SK-N-SH (cell line): ENCODE results near the gene LIN7C. TPM values are rescaled to one million over a fixed set of nuclear protein-coding genes. Genes with fewer than 3 reads are reported as not detected.
"Not testable (repeated sequence)": the region's sequence is repeated elsewhere in the genome, so short reads cannot be mapped to it uniquely, and the experiment has no call there.

Experiments
- CTCF ChIA-PET: fragments of 300-600, 350-600 bp; formaldehyde crosslinking; extraction: SDS; loops from one replicate; lab custom pipeline; 2021; lab: Yijun Ruan, JAX
- POLR2A ChIA-PET: fragments of 350-600 bp; sonication (Branson Sonifier 250); formaldehyde crosslinking; extraction: SDS; loops from one replicate; lab custom pipeline; 2020; ENCODE audit warnings: antibody characterized with exemption, inconsistent platforms; lab: Yijun Ruan, JAX
- DNase-seq: peaks from one replicate; pipeline ENCODE4 v3.0.0; 2012
- H2AFZ ChIP-seq: fragments of 200-600 bp; sonication (generic); 2 replicates; pipeline ENCODE4 v1.8.1; 2016; ENCODE audit warnings: antibody characterized with exemption, mild to moderate bottlenecking, low read depth
- H3F3A ChIP-seq: fragments of 200-600 bp; sonication (generic); replicated peaks from 2 replicates; pipeline ENCODE3; 2016; ENCODE audit warnings: antibody characterized with exemption, mild to moderate bottlenecking; ENCODE audit not compliant: insufficient read depth
- H3K27ac ChIP-seq, 2 experiments: fragments of 200-500 bp in 1 of 2; fragments of 200-600 bp in 1 of 2; sonication (Bioruptor generic) in 1 of 2; sonication (generic), shearing (Covaris generic) in 1 of 2; 2 replicates each; pipeline versions ENCODE4 v1.5.1 to v1.6.1; 2014 to 2016; ENCODE audit warnings: low read depth in 2 of 2, inconsistent platforms in 1 of 2, low read length in 1 of 2, mild to moderate bottlenecking in 1 of 2, mixed read lengths in 1 of 2
- H3K27me3 ChIP-seq: fragments of 200-600 bp; sonication (generic), shearing (Covaris generic); 2 replicates; pipeline ENCODE4 v1.6.1; 2016; ENCODE audit warnings: mixed run types; ENCODE audit not compliant: insufficient read depth
- H3K36me3 ChIP-seq, 2 experiments: fragments of 200-500 bp in 1 of 2; fragments of 200-600 bp in 1 of 2; sonication (Bioruptor generic) in 1 of 2; sonication (generic) in 1 of 2; replicated peaks in 1 of 2; 2 replicates each; pipeline versions ENCODE3 to v1.5.1; 2014 to 2016; ENCODE audit warnings: low read length in 1 of 2, mild to moderate bottlenecking in 1 of 2; ENCODE audit not compliant: insufficient read depth in 2 of 2, control insufficient read depth in 1 of 2
- H3K4me1 ChIP-seq, 2 experiments: fragments of 200-500 bp in 1 of 2; fragments of 200-600 bp in 1 of 2; sonication (Bioruptor generic) in 1 of 2; sonication (generic), shearing (Covaris generic) in 1 of 2; 2 replicates each; pipeline versions ENCODE4 v1.5.1 to v1.6.1; 2014 to 2016; ENCODE audit warnings: low read depth in 1 of 2, low read length in 1 of 2, mixed run types in 1 of 2; ENCODE audit not compliant: insufficient read depth in 2 of 2, control insufficient read depth in 1 of 2
- H3K4me2 ChIP-seq: fragments of 200-600 bp; sonication (generic), shearing (Covaris generic); 2 replicates; pipeline ENCODE4 v1.6.1; 2017; ENCODE audit warnings: mixed run types
- H3K4me3 ChIP-seq, 2 experiments: fragments of 200-500 bp in 1 of 2; fragments of 200-600 bp in 1 of 2; sonication (Bioruptor generic) in 1 of 2; sonication (generic), shearing (Covaris generic) in 1 of 2; 2 replicates each; pipeline versions ENCODE4 v1.5.1 to v1.8.1; 2014 to 2016; ENCODE audit warnings: low read depth in 2 of 2, inconsistent platforms in 1 of 2, low read length in 1 of 2, mild to moderate bottlenecking in 1 of 2, mixed read lengths in 1 of 2, moderate library complexity in 1 of 2
- H3K79me2 ChIP-seq: fragments of 200-600 bp; sonication (generic); 2 replicates; pipeline ENCODE4 v1.8.1; 2017; ENCODE audit warnings: mild to moderate bottlenecking; ENCODE audit not compliant: insufficient read depth
- H3K9ac ChIP-seq: fragments of 200-600 bp; sonication (generic); 2 replicates; pipeline ENCODE4 v1.6.1; 2017; ENCODE audit warnings: mixed run types
- H3K9me2 ChIP-seq: fragments of 200-600 bp; sonication (generic); 2 replicates; pipeline ENCODE4 v1.6.1; 2017; ENCODE audit warnings: mixed run types
- H3K9me3 ChIP-seq: fragments of 200-600 bp; sonication (generic); 2 replicates; pipeline ENCODE4 v1.6.1; 2017; ENCODE audit warnings: mixed run types, mild to moderate bottlenecking, moderate library complexity
- H4K20me1 ChIP-seq: fragments of 200-600 bp; sonication (generic); 2 replicates; pipeline ENCODE4 v1.6.1; 2017; ENCODE audit warnings: mild to moderate bottlenecking, mixed run types; ENCODE audit not compliant: insufficient read depth
- CTCF ChIP-seq: fragments of 200-600 bp; sonication (generic); IDR thresholded peaks from 2 replicates; pipeline ENCODE4 v1.6.1; 2017; ENCODE audit warnings: antibody characterized with exemption, mild to moderate bottlenecking, moderate library complexity
- EP300 ChIP-seq, 2 experiments: IDR thresholded peaks; 2 replicates each; pipeline versions ENCODE4 v1.4.0 to v1.6.1; 2012; ENCODE audit warnings: borderline replicate concordance in 1 of 2, low read depth in 1 of 2, low read length in 1 of 2
- EZH2phosphoT487 ChIP-seq: fragments of 200-600 bp; sonication (generic); IDR thresholded peaks from 2 replicates; pipeline ENCODE4 v1.6.1; 2017; ENCODE audit warnings: low read depth, mixed run types, mild to moderate bottlenecking, antibody characterized with exemption, moderate library complexity, borderline replicate concordance
- FOSL2 ChIP-seq: IDR thresholded peaks from 2 replicates; pipeline ENCODE4 v1.4.0; 2012; ENCODE audit warnings: low read depth, mild to moderate bottlenecking, moderate library complexity, borderline replicate concordance
- GATA2 ChIP-seq: sonication (generic); formaldehyde crosslinking; IDR thresholded peaks from 2 replicates; pipeline ENCODE4 v1.5.0; 2020; ENCODE audit warnings: mild to moderate bottlenecking, missing genetic modification reagents
- IRF3 ChIP-seq: fragments of 150-350 bp; IDR thresholded peaks from 2 replicates; pipeline ENCODE4 v1.6.1; 2016; ENCODE audit warnings: mild to moderate bottlenecking, low read depth, low read length
- MEF2A ChIP-seq: IDR thresholded peaks from 2 replicates; pipeline ENCODE4 v1.4.0; 2012; ENCODE audit warnings: low read depth, borderline replicate concordance
- NRF1 ChIP-seq: IDR thresholded peaks from 2 replicates; pipeline ENCODE4 v1.6.1; 2012; ENCODE audit warnings: low read depth, mild to moderate bottlenecking, low read length
- POLR2AphosphoS5 ChIP-seq: IDR thresholded peaks from 2 replicates; pipeline ENCODE4 v1.6.1; 2012; ENCODE audit warnings: low read depth, low read length
- RCOR1 ChIP-seq: fragments of 150-350 bp; IDR thresholded peaks from 2 replicates; pipeline ENCODE4 v1.6.1; 2017; ENCODE audit warnings: antibody characterized with exemption, low read length
- SIN3A ChIP-seq: IDR thresholded peaks from 2 replicates; pipeline ENCODE4 v1.6.1; 2012; ENCODE audit warnings: low read depth, mild to moderate bottlenecking, low read length, moderate library complexity, borderline replicate concordance
- SMC3 ChIP-seq: IDR thresholded peaks from 2 replicates; pipeline ENCODE4 v1.6.1; 2012; ENCODE audit warnings: low read depth, low read length, improper control_type of control experiment
- TCF12 ChIP-seq: IDR thresholded peaks from 2 replicates; pipeline ENCODE4 v1.4.0; 2012
- TEAD4 ChIP-seq: IDR thresholded peaks from 2 replicates; pipeline ENCODE4 v1.4.0; 2012; ENCODE audit warnings: mild to moderate bottlenecking, borderline replicate concordance; ENCODE audit not compliant: insufficient read depth
- USF1 ChIP-seq: IDR thresholded peaks from 2 replicates; pipeline ENCODE4 v1.4.0; 2012; ENCODE audit warnings: low read depth, borderline replicate concordance
- YY1 ChIP-seq: IDR thresholded peaks from 2 replicates; pipeline ENCODE4 v1.4.0; 2012; ENCODE audit warnings: low read depth, mild to moderate bottlenecking
- WGBS: methylation state at CpG from one replicate; pipeline ENCODE4 v1.1.6; 2017; ENCODE audit warnings: low lambda C conversion rate; 5-methylcytosine and 5-hydroxymethylcytosine counted together
- polyA plus RNA-seq, 3 experiments: library from polyadenylated mRNA; depleted of rRNA; stranded (reverse); fragments of >200 nt; gene quantifications; 2 replicates each; pipeline ENCODE4 v1.2.3, GENCODE V29; 2012
- TF ChIP-seq, protein P1 (sequence below): IDR thresholded peaks from 2 replicates; pipeline ENCODE4 v1.4.0; 2012; ENCODE audit warnings: low read depth

Gene LIN7C
- polyA plus RNA-seq, 1 of the 3 experiments (the other 2 are of a cell fraction) = 7.3 TPM

- TF ChIP-seq CTCF = no peak
- no peak for TF ChIP-seq NRF1
- no peak for TF ChIP-seq TEAD4
- TF ChIP-seq SMC3 = no peak
- TF ChIP-seq FOSL2 = no peak
- TF ChIP-seq TCF12 = no peak
- TF ChIP-seq EZH2phosphoT487 = no peak
- TF ChIP-seq IRF3 = no peak
- no peak for TF ChIP-seq POLR2AphosphoS5
- TF ChIP-seq, protein P1, sequence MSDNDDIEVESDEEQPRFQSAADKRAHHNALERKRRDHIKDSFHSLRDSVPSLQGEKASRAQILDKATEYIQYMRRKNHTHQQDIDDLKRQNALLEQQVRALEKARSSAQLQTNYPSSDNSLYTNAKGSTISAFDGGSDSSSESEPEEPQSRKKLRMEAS = no peak
- no peak for TF ChIP-seq GATA2 (CRISPR knock-in tag)
- no peak for TF ChIP-seq YY1
- TF ChIP-seq SIN3A = no peak
- no peak for TF ChIP-seq MEF2A
- no peak for TF ChIP-seq RCOR1
- TF ChIP-seq USF1 = no peak
- no peak for TF ChIP-seq EP300 (IDR thresholded peaks at IDR 0.05; ENCODE audit: borderline replicate concordance in 1 of 2, low read depth in 1 of 2, low read length in 1 of 2)
Observed at GRCh38 chr11:27518518-27518917, 11.9 kb upstream of the LIN7C start (continued).

- H3F3A ChIP-seq, H3K4me1 ChIP-seq, H3K79me2 ChIP-seq, H3K36me3 ChIP-seq, H2AFZ ChIP-seq, POLR2A ChIA-PET, H3K9me3 ChIP-seq, H4K20me1 ChIP-seq, H3K27ac ChIP-seq, H3K27me3 ChIP-seq, DNase-seq, H3K4me3 ChIP-seq, H3K9me2 ChIP-seq, H3K4me2 ChIP-seq, H3K9ac ChIP-seq: not testable (repeated sequence)
- WGBS = 56% methylated on average over 1 of the region's 1 CpG
- CTCF ChIA-PET = interaction anchor here (0.8 to 1.4 kb wide), 2 partner anchors 17 to 19 kb away, joined by 3 to 4 read pairs; no protein-coding TSS in a partner anchor
Observed at GRCh38 chr11:27517490-27517889, 10.9 kb upstream of the LIN7C start.
